ENCODE results near the gene USP51.
"Not testable (repeated sequence)": the region's sequence is repeated elsewhere in the genome, so short reads cannot be mapped to it uniquely, and the experiment has no call there.

USP51 gene

GRCh38 chrX:55489314-55490009 lies at the start of gene USP51:
USP51 (minus strand) TSS chrX:55489848; CDS start chrX:55488939, 909 bp downstream.
- peak; percentile 10 for DNase-seq
- in situ Hi-C loops (cut with HindIII; ENCODE audit: low pct_ligation_motif_present, low pct_unique_long_range_greater_than_20kb, low sequenced_read_pairs): no loop called here

- in situ Hi-C loops (cut with HindIII; ENCODE audit: low pct_ligation_motif_present, low pct_unique_long_range_greater_than_20kb, low sequenced_read_pairs): no loop called here
- no peak for DNase-seq
Measured at GRCh38 chrX:55524487-55524886, 34.8 kb upstream of the USP51 start.

DNA sequence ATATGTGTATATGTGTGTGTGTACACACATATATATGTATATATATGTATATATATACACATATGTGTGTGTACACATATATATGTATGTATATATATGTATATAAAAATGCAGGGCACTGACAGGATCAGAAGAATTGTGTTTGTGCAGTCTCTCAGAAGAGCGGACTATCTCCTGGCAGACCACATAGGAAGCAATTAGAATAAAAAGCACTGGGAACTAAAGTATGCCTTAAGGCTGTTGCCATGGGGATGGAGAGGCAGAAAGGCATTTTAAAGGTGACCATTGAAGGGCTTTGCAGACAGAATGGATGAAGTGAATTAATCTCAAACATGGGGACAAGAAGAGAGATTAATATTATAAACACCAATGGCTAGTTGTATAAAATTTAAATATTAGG lies 33.7 kb upstream of the USP51 start:
- DNase-seq: no peak
- in situ Hi-C loops (cut with HindIII; ENCODE audit: low pct_ligation_motif_present, low pct_unique_long_range_greater_than_20kb, low sequenced_read_pairs): no loop called here

- in situ Hi-C loops (cut with HindIII; ENCODE audit: low pct_ligation_motif_present, low pct_unique_long_range_greater_than_20kb, low sequenced_read_pairs): no loop called here
- DNase-seq: no peak
Measured at GRCh38 chrX:55522596-55523276, 33.1 kb upstream of the USP51 start.

DNA sequence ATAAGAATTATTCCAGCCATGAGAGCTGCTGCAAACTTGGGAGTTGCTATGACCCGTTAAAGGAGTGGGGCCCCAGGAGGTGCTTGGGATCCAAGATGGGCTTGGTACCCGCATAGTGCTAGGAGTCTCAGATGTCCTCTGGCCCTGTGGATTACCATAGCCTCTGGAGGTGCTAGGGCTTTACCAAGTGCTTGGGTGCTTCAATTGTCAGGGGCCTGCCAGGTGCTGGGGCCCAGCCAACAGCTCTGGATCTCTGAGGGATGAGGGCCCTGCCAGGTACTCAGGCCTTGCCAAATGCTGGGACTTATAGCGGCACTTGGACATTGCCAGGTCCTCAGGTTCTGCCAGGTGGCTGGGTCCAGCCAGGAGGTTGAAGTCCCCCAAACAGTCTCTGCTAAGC lies 32.0 kb upstream of the USP51 start:
- DNase-seq: no peak
- in situ Hi-C loops (cut with HindIII; ENCODE audit: low pct_ligation_motif_present, low pct_unique_long_range_greater_than_20kb, low sequenced_read_pairs): no loop called here

GRCh38 chrX:55516794-55517481 lies 27.3 kb upstream of the USP51 start:
- in situ Hi-C loops (cut with HindIII; ENCODE audit: low pct_ligation_motif_present, low pct_unique_long_range_greater_than_20kb, low sequenced_read_pairs): not testable (repeated sequence)

GRCh38 chrX:55513045-55513737 lies 23.5 kb upstream of the USP51 start:
- in situ Hi-C loops (cut with HindIII; ENCODE audit: low pct_ligation_motif_present, low pct_unique_long_range_greater_than_20kb, low sequenced_read_pairs); DNase-seq: not testable (repeated sequence)

More at GRCh38 chrX:55516794-55517481, 27.3 kb upstream of the USP51 start:
- not testable (repeated sequence) for DNase-seq

- DNase-seq; in situ Hi-C loops (cut with HindIII; ENCODE audit: low pct_ligation_motif_present, low pct_unique_long_range_greater_than_20kb, low sequenced_read_pairs): not testable (repeated sequence)
Measured at GRCh38 chrX:55508410-55509152, 18.9 kb upstream of the USP51 start.

- DNase-seq; in situ Hi-C loops (cut with HindIII; ENCODE audit: low pct_ligation_motif_present, low pct_unique_long_range_greater_than_20kb, low sequenced_read_pairs): not testable (repeated sequence)
Measured at GRCh38 chrX:55507699-55508098, 18.1 kb upstream of the USP51 start.

GRCh38 chrX:55507010-55507409 lies 17.4 kb upstream of the USP51 start:
- DNase-seq; in situ Hi-C loops (cut with HindIII; ENCODE audit: low pct_ligation_motif_present, low pct_unique_long_range_greater_than_20kb, low sequenced_read_pairs): not testable (repeated sequence)

DNA sequence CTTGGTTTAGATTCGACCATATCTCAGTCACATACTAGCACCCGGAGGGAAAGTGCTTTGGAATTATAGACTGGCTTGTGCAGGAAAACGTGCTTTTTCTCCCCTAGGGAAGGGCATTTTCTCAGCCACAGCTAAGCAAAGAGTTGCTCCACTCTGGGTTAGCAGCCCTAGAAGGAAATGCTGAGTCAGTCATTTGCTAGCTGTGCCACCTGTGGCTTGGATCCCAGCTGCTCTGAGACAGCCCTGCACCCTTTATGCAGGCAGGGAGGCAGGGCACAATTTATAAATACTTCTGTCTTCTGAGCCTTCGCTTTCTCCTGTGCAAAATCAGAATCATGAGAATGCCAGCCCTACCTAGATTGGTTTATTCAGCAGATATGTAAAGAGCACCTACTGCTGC lies 1.3 kb upstream of the USP51 start:
- in situ Hi-C loops (cut with HindIII; ENCODE audit: low pct_ligation_motif_present, low pct_unique_long_range_greater_than_20kb, low sequenced_read_pairs): no loop called here

GRCh38 chrX:55490121-55490520 lies 473 bp upstream of the USP51 start:
- in situ Hi-C loops (cut with HindIII; ENCODE audit: low pct_ligation_motif_present, low pct_unique_long_range_greater_than_20kb, low sequenced_read_pairs): no loop called here
- no peak for DNase-seq

More for the DNA sequence above, 1.3 kb upstream of the USP51 start:
- no peak for DNase-seq

DNA sequence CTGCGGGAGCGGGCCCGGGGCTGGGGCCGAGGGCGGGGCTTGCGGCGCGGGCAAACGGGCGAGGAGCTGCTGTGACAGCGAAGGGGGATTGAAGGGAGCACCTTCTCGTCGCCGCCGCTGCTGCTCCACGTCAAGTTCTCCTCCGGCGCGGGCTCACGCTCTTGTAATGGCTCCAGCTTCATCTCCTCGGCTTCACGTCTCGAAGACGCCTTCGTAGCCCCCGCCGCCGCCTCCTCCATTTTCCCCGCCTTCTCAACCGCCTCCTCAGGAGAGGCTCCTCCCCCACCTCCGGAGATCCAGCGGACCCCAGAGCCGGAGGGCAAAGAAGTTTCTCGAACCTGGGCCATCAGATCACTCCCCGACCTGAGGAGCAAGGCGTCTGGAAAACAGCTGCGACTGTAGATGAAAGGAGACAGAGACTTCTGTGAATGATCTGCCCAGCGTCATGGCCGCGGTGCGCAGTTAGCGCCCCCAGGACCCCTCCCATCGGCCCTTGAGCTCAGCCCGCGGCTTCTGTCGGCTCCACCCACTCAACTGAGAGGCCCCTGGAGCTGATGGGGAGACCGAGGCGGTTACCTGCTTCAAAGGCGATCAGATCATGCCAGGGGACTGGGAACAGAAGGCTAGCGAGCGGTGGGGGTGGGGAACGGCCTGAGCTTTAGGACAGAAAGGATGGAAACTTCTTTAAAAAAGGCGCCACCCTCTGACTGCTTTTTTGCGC lies 895 bp downstream of the USP51 start:
- peak; percentile 48 for DNase-seq
- in situ Hi-C loops (cut with HindIII; ENCODE audit: low pct_ligation_motif_present, low pct_unique_long_range_greater_than_20kb, low sequenced_read_pairs): no loop called here

- in situ Hi-C loops (cut with HindIII; ENCODE audit: low pct_ligation_motif_present, low pct_unique_long_range_greater_than_20kb, low sequenced_read_pairs): no loop called here
- no peak for DNase-seq
Measured at GRCh38 chrX:55488006-55488592, 1.5 kb downstream of the USP51 start.

- DNase-seq: no peak
- in situ Hi-C loops (cut with HindIII; ENCODE audit: low pct_ligation_motif_present, low pct_unique_long_range_greater_than_20kb, low sequenced_read_pairs): no loop called here
Measured at GRCh38 chrX:55487143-55487542, 2.5 kb downstream of the USP51 start.

DNA sequence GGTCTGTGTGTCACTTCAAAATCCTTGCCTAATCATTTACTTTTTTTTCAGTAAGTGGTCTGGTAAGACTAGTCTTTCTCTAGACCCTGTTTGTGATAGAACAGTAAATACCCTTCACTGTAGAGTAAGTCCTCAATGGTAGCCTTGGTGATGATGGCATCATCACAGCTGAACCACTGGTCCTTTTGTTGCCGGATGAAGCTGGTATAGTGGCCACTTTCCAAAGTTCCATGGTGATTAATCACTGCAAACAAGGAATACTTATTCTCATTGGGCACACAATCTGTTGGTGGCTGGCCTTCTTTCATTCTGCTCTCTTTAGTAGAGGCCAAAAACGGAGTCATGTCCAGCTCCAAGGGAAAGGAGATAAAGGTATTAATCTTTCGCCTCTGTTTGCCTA lies 2.9 kb downstream of the USP51 start:
- no peak for DNase-seq
- in situ Hi-C loops (cut with HindIII; ENCODE audit: low pct_ligation_motif_present, low pct_unique_long_range_greater_than_20kb, low sequenced_read_pairs): no loop called here

DNA sequence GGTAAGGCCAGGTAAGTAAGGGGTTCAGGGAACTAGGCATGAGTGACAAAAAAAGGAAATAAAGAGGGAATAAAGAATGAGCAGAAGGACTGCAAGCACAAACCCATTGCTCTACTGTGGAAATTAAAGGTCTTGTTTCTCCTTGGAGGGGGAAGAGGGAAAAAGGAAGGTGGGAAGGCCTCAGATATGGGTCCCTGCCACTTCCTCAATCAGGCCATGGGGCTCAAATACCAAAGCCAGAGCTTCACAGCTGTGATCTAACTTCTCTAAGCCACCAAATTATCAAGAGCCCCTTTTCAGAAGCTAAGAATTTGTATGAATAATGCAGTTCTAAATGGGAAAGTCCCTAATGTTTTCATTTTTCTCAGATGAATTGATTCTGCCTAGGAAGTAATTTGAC lies 4.7 kb downstream of the USP51 start:
- in situ Hi-C loops (cut with HindIII; ENCODE audit: low pct_ligation_motif_present, low pct_unique_long_range_greater_than_20kb, low sequenced_read_pairs): no loop called here
- DNase-seq: no peak

Data from ACHN (cell line).